ENCODE results near the gene PLXNB1.
A peak's percentile ranks its signal among the peaks of the same experiment; 100 is the strongest.
"Not testable (repeated sequence)": the region's sequence is repeated elsewhere in the genome, so short reads cannot be mapped to it uniquely, and the experiment has no call there.

The PLXNB1 gene

GRCh38 chr3:48403533-48404439, 26.1 kb downstream of the PLXNB1 start:
- no peak for DNase-seq

- no peak for DNase-seq
Measured at GRCh38 chr3:48402907-48403306, 27.0 kb downstream of the PLXNB1 start.

- DNase-seq: no peak
Measured at GRCh38 chr3:48402281-48402732, 27.6 kb downstream of the PLXNB1 start.

- DNase-seq: not testable (repeated sequence)
Measured at GRCh38 chr3:48401434-48401901, 28.4 kb downstream of the PLXNB1 start.

- peak; percentile 73 for DNase-seq
Measured at GRCh38 chr3:48400824-48401433, 29.0 kb downstream of the PLXNB1 start.

GRCh38 chr3:48399387-48400172, 30.3 kb downstream of the PLXNB1 start:
- no peak for DNase-seq

- no peak for DNase-seq
Measured at GRCh38 chr3:48398701-48399386, 31.0 kb downstream of the PLXNB1 start.

GRCh38 chr3:48397767-48398681, 31.9 kb downstream of the PLXNB1 start:
- no peak for DNase-seq

- no peak for DNase-seq
Measured at GRCh38 chr3:48395714-48396113, 34.2 kb downstream of the PLXNB1 start.

GRCh38 chr3:48394391-48394790, 35.5 kb downstream of the PLXNB1 start:
- no peak for DNase-seq

GRCh38 chr3:48388966-48389365, 40.9 kb downstream of the PLXNB1 start:
- DNase-seq: no peak

GRCh38 chr3:48387634-48388033, 42.3 kb downstream of the PLXNB1 start:
- no peak for DNase-seq

GRCh38 chr3:48372862-48373435, 56.9 kb downstream of the PLXNB1 start:
- no peak for DNase-seq

- DNase-seq: no peak
Measured at GRCh38 chr3:48372377-48372770, 57.5 kb downstream of the PLXNB1 start.

- DNase-seq: no peak
Measured at GRCh38 chr3:48371651-48372376, 58.1 kb downstream of the PLXNB1 start, which contains the start of gene FBXW12. Gene FBXW12, plus strand, starts transcription at chr3:48372219. Its CDS starts 549 bp downstream, at chr3:48372768.

GRCh38 chr3:48370333-48370713, 59.6 kb downstream of the PLXNB1 start:
- DNase-seq: no peak

- DNase-seq: no peak
Measured at GRCh38 chr3:48369693-48370332, 60.1 kb downstream of the PLXNB1 start.

GRCh38 chr3:48367201-48367600, 62.7 kb downstream of the PLXNB1 start:
- DNase-seq: peak; percentile 5

GRCh38 chr3:48364840-48365239, 65.0 kb downstream of the PLXNB1 start:
- DNase-seq: no peak

- DNase-seq: no peak
Measured at GRCh38 chr3:48361928-48362327, 68.0 kb downstream of the PLXNB1 start.

Measured in OCI-M1 (cell line).